Ishikawa (cell line): ENCODE data around the gene LAPTM5.

Experiments used
- CEBPB ChIP-seq: IDR thresholded peaks from 2 replicates; pipeline ENCODE4 v1.6.1; 2012
- EGR1 ChIP-seq: IDR thresholded peaks from 2 replicates; pipeline ENCODE4 v1.6.1; 2012
- EP300 ChIP-seq: IDR thresholded peaks from 2 replicates; pipeline ENCODE4 v1.6.1; 2012; ENCODE audit warnings: borderline replicate concordance
- NFIC ChIP-seq: IDR thresholded peaks from 2 replicates; pipeline ENCODE4 v1.6.1; 2012
- RAD21 ChIP-seq: IDR thresholded peaks from 2 replicates; pipeline ENCODE4 v1.6.1; 2012; ENCODE audit warnings: low read depth
- TAF1 ChIP-seq: IDR thresholded peaks from 2 replicates; pipeline ENCODE4 v1.6.1; 2012; ENCODE audit warnings: low read depth, mild to moderate bottlenecking
- TCF12 ChIP-seq: IDR thresholded peaks from 2 replicates; pipeline ENCODE4 v1.6.1; 2012; ENCODE audit warnings: low read depth
- TEAD4 ChIP-seq: IDR thresholded peaks from 2 replicates; pipeline ENCODE4 v1.6.1; 2012
- USF1 ChIP-seq: IDR thresholded peaks from 2 replicates; pipeline ENCODE4 v1.6.1; 2012
- YY1 ChIP-seq: IDR thresholded peaks from 2 replicates; pipeline ENCODE4 v1.6.1; 2012; ENCODE audit warnings: low read depth
- ZBTB7A ChIP-seq: IDR thresholded peaks from 2 replicates; pipeline ENCODE4 v1.6.1; 2012; ENCODE audit warnings: low read depth
- TF ChIP-seq, protein P1 (sequence below): IDR thresholded peaks from 2 replicates; pipeline ENCODE4 v1.6.1; 2012
- TF ChIP-seq, protein P2 (sequence below): IDR thresholded peaks from 2 replicates; pipeline ENCODE4 v1.6.1; 2012; ENCODE audit warnings: low read depth, mild to moderate bottlenecking

DNA sequence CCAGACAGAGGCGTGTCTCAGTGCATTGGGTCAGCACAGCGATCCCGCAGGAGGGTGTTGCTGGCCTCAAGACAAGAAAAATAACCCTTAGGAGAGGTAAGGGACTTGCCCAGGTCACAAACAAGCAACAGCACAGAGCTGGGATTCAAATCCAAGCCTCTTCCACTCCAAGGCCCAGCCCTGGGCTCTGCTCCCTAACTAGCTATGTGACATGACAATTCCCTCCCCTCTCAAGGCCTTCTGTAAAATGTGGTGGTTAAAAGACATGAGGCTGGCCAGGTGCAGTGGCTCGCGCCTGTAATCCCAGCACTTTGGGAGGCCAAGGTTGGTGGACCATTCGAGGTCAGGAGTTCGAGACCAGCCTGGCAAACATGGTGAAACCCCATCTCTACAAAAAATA lies 28.1 kb upstream of the LAPTM5 start:
- TF ChIP-seq YY1 (no peak), EGR1 (no peak), EP300 (no peak), RAD21 (no peak), NFIC (no peak), CEBPB (no peak), TCF12 (no peak), ZBTB7A (no peak), TAF1 (no peak), USF1 (no peak), TEAD4 (no peak)
- TF ChIP-seq, protein P1, sequence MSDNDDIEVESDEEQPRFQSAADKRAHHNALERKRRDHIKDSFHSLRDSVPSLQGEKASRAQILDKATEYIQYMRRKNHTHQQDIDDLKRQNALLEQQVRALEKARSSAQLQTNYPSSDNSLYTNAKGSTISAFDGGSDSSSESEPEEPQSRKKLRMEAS = no peak
- TF ChIP-seq, protein P2, sequence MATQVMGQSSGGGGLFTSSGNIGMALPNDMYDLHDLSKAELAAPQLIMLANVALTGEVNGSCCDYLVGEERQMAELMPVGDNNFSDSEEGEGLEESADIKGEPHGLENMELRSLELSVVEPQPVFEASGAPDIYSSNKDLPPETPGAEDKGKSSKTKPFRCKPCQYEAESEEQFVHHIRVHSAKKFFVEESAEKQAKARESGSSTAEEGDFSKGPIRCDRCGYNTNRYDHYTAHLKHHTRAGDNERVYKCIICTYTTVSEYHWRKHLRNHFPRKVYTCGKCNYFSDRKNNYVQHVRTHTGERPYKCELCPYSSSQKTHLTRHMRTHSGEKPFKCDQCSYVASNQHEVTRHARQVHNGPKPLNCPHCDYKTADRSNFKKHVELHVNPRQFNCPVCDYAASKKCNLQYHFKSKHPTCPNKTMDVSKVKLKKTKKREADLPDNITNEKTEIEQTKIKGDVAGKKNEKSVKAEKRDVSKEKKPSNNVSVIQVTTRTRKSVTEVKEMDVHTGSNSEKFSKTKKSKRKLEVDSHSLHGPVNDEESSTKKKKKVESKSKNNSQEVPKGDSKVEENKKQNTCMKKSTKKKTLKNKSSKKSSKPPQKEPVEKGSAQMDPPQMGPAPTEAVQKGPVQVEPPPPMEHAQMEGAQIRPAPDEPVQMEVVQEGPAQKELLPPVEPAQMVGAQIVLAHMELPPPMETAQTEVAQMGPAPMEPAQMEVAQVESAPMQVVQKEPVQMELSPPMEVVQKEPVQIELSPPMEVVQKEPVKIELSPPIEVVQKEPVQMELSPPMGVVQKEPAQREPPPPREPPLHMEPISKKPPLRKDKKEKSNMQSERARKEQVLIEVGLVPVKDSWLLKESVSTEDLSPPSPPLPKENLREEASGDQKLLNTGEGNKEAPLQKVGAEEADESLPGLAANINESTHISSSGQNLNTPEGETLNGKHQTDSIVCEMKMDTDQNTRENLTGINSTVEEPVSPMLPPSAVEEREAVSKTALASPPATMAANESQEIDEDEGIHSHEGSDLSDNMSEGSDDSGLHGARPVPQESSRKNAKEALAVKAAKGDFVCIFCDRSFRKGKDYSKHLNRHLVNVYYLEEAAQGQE = no peak
